Measurements from ENCODE around the gene EDC3. TPM values are rescaled to one million over a fixed set of nuclear protein-coding genes. Genes with fewer than 3 reads are reported as not detected.
"Not testable (repeated sequence)": the region's sequence is repeated elsewhere in the genome, so short reads cannot be mapped to it uniquely, and the experiment has no call there.

The EDC3 gene, protein sequence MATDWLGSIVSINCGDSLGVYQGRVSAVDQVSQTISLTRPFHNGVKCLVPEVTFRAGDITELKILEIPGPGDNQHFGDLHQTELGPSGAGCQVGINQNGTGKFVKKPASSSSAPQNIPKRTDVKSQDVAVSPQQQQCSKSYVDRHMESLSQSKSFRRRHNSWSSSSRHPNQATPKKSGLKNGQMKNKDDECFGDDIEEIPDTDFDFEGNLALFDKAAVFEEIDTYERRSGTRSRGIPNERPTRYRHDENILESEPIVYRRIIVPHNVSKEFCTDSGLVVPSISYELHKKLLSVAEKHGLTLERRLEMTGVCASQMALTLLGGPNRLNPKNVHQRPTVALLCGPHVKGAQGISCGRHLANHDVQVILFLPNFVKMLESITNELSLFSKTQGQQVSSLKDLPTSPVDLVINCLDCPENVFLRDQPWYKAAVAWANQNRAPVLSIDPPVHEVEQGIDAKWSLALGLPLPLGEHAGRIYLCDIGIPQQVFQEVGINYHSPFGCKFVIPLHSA
- 10 to 100 TPM; 44.7 to 45.0 TPM for total RNA-seq

DNA sequence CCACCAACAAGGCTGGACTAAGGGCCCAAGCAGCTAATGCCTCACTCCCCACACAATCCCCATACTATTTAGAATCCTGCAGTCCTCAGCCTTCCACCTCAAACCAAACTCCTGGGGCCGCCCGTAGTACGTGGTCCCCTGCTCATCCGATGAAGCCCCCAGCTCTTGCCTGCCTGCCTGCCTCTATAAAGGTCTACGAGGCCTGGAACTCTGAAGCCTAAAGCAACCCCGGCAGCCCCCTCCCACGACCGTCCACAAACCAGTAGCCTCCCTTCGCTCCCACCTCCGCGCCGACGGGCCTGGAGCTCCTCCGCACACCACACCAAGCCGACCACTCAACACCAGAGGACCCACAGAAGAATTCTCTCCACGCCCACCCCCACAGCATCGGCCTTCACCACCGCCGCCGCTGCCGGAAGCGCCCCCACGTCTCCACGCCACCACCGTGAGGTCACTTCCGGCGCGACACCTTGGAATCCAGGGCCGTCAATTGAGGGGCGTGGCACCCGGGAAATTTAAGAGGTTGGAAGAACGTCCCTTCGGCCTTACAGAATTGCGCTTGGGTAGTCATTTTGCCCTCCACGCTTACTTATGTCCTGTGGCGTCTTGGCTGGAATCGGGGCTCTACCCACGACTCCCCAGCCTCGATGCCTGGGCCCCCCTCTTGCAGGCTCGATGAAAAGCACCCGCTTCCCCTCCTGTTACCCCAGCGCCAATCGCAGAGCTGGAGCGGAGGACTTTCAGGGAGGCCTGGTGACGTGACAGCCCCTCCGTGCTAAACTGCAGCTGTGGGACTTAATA lies at the start of gene EDC3:
TSS of gene EDC3 (minus strand) at position 428 of the 801 bp plus-strand sequence. CDS start 20,900 bp downstream, outside the sequence.
- CTCF ChIA-PET = interaction anchor here (0.5 to 1.3 kb wide), 8 partner anchors 24 to 797 kb away, joined by 3 to 4 read pairs (median 3); no protein-coding TSS in a partner anchor
- DNase-seq = peak; percentile 92

DNA sequence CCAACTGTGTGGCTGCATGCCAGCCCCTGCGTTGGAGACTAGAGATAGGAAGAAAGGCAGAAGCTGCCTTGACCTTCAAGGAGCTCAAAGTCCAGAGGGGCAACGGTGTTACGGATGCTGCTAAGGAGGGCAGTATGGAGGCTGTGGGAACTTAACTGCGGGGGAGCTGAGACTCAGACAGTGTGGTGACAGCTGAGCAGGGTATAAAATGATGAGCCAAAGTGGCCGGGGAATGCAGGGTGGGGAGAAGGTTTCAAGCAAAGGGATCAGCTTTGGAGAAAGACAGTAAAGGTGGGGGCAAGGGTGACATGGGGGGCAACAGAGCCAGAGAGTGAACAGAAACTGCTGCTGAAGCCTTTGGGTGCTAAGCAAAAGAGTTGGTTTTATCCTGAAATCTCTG lies 46.6 kb upstream of the EDC3 start:
- Mint-ChIP-seq H3K27me3 (peaks cover 5% of the 10 kb centered on the region), H3K36me3 (ENCODE audit: low read depth) (peaks cover 6% of the 10 kb centered on the region), H3K9me3 (ENCODE audit: low read depth) (peaks cover 12% of the 10 kb centered on the region), H3K4me1 (peaks cover 9% of the 10 kb centered on the region), H3K27ac (no peak overlapping the region), H3K4me3 (no peak overlapping the region)
- no peak for ATAC-seq
- POLR2A ChIA-PET = no interaction called here
- CTCF ChIA-PET = interaction anchor here (0.9 kb wide), 1 partner anchor 107 kb away, joined by 3 read pairs; no protein-coding TSS in a partner anchor
- DNase-seq = no peak
- intact Hi-C loops (cut with DNase I, micrococcal nuclease) = no loop called here

More for the DNA sequence above, at the start of gene EDC3:
- POLR2A ChIA-PET = no interaction called here
- Mint-ChIP-seq H3K27ac (peak within 1 kb of the TSS; percentile 99), H3K9me3 (ENCODE audit: low read depth) (no peaks in the 10 kb centered on the region), H3K27me3 (no peaks in the 10 kb centered on the region), H3K36me3 (ENCODE audit: low read depth) (peaks cover 2% of the 10 kb centered on the region), H3K4me3 (peak within 1 kb of the TSS; percentile 98), H3K4me1 (peaks cover 27% of the 10 kb centered on the region)
- intact Hi-C loops (cut with DNase I, micrococcal nuclease) = loop anchor here in 1 of 2 experiments (1.0 to 10.0 kb wide), 7 partner anchors 80 to 701 kb away; partner anchors contain the start of genes ARID3B, CLK3, COX5A and PML
- ATAC-seq = peak; percentile 91

DNA sequence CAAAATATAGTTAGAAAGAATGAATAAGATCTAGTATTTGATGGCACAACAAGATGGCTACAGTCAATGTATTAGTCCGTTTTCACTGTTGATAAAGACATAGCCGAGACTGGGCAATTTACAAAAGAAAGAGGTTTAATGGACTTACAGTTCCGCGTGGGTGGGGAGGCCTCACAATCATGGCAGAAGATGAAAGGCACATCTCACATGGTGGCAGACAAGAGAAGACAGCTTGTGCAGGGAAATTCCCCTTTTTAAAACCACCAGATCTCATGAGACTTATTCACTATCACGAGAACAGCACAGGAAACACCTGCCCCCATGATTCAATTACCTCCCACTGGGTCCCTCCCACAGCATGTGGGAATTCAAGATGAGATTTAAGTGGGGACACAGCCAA lies 42.4 kb upstream of the EDC3 start:
- CTCF ChIA-PET; intact Hi-C loops (cut with DNase I, micrococcal nuclease); H3K4me1 Mint-ChIP-seq; POLR2A ChIA-PET; ATAC-seq; H3K27ac Mint-ChIP-seq; H3K36me3 Mint-ChIP-seq (ENCODE audit: low read depth); H3K4me3 Mint-ChIP-seq: not testable (repeated sequence)
- Mint-ChIP-seq H3K27me3 (peaks cover 17% of the 10 kb centered on the region), H3K9me3 (ENCODE audit: low read depth) (peaks cover 14% of the 10 kb centered on the region)
- peak; percentile 45 for DNase-seq

DNA sequence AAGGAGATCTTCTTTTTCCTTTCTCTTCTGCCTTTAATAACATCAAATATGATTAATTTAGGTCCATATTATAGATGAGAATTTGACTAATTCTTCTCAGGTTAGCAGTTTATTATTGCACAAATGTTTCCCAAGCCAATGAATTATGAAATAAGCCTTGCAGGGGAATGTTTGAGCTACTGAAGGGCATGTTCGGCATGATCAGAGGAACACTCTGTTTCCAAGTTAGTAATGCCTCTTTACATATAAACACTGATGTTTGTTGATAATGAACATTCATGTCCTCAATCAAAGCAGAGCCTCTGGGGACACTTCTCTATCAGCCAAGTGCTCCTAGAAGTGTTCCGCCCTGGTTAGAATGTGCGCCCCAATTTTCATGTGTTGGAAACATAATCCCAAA lies 39.5 kb upstream of the EDC3 start:
- POLR2A ChIA-PET = no interaction called here
- Mint-ChIP-seq H3K9me3 (ENCODE audit: low read depth) (peaks cover 9% of the 10 kb centered on the region), H3K4me1 (peaks cover 9% of the 10 kb centered on the region), H3K27me3 (peaks cover 16% of the 10 kb centered on the region), H3K4me3 (no peak overlapping the region), H3K36me3 (ENCODE audit: low read depth) (peaks cover 7% of the 10 kb centered on the region), H3K27ac (no peak overlapping the region)
- intact Hi-C loops (cut with DNase I, micrococcal nuclease) = no loop called here
- ATAC-seq (no peak), DNase-seq (no peak)
- CTCF ChIA-PET = no interaction called here

DNA sequence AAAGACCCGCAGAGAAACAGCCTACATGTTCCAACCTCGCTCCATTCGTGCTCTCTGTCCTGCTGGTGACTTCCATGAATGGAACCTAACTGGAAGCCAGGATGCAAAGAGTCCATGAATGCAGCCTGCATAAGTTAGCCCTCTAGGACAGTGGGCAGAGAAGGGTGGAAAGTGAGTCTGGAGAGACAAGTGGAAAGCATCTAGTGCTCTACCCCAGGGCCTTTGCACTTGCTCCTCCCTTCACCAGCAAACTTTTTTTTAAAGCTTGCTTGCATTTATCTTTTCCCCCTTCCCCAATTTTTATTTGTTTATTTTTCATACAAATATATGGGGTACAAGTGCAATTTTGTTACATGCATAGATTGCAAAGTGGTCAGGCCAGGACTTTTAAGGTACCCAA lies 37.4 kb upstream of the EDC3 start:
- Mint-ChIP-seq H3K9me3 (ENCODE audit: low read depth) (peaks cover 9% of the 10 kb centered on the region), H3K4me1 (peaks cover 7% of the 10 kb centered on the region), H3K36me3 (ENCODE audit: low read depth) (peaks cover 7% of the 10 kb centered on the region), H3K27me3 (peaks cover 16% of the 10 kb centered on the region), H3K4me3 (no peak overlapping the region), H3K27ac (no peak overlapping the region)
- no peak for ATAC-seq
- DNase-seq = no peak
- ChIA-PET CTCF (interaction anchor here (0.6 kb wide), 1 partner anchor 102 kb away, joined by 3 read pairs; no protein-coding TSS in a partner anchor), POLR2A (no interaction called here)
- intact Hi-C loops (cut with DNase I, micrococcal nuclease) = no loop called here

DNA sequence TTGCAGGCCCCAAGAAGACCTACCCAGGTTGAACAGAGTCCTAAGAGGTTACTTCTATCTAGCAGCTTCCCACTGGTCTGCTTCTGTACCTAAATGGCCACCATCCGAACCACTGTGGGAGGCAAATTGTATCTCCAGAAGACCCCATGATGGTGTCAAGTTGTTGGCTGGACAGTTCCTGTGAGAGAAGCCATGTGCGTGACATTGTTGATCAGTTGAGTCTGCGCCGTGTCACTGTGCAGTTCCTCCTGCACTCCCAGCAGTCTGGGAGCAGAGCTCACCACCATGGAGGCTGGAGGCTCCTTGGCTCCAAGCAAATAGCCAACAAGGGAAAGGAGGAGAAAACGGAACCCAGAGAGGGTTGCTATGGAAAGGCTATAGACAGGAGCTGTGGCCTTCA lies 37.0 kb upstream of the EDC3 start:
- Mint-ChIP-seq H3K27ac (no peak overlapping the region), H3K4me3 (no peak overlapping the region), H3K9me3 (ENCODE audit: low read depth) (peaks cover 5% of the 10 kb centered on the region), H3K4me1 (peaks cover 3% of the 10 kb centered on the region), H3K27me3 (peaks cover 16% of the 10 kb centered on the region), H3K36me3 (ENCODE audit: low read depth) (peaks cover 3% of the 10 kb centered on the region)
- POLR2A ChIA-PET = no interaction called here
- intact Hi-C loops (cut with DNase I, micrococcal nuclease) = no loop called here
- CTCF ChIA-PET = interaction anchor here (0.6 to 0.8 kb wide), 3 partner anchors 39 to 248 kb away, joined by 3 read pairs; no protein-coding TSS in a partner anchor
- DNase-seq (no peak), ATAC-seq (no peak)

DNA sequence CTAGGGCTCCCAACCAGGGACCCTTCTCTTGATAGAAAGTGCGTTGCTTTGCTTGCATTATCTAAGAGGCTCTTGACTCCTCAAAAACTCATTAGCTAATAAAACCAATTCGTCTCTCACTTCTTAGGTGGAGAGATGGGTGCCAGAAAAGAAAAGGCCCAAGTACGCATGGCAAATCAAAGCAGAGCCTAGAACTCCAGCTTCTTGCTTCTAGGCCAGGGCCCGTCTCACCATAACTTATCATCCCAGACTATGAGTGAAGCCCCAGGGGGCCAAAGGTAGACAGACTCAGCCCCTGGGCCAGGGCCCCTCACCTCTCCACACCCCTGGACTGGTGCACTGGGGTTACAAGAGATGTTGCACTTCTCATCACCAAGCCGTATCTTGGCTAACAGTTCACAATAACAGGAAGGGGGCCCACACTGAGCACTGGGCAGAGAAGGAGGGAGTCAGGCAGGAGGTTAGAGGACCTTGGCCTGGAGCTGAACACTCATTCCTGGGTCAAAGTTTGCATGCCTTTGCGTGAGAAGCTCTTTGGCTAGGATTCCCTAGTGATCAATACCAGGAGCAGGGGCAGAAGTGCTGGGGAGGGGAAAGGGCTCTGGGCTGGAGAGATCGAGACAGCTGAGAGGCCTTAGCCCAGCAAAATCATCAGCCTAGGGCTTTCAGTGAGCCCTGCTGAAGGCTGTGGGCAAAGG lies 34.9 kb upstream of the EDC3 start:
- ATAC-seq (no peak), DNase-seq (no peak)
- Mint-ChIP-seq H3K4me3 (no peak overlapping the region), H3K4me1 (peaks cover 9% of the 10 kb centered on the region), H3K36me3 (ENCODE audit: low read depth) (no peaks in the 10 kb centered on the region), H3K27ac (no peak overlapping the region), H3K9me3 (ENCODE audit: low read depth) (no peaks in the 10 kb centered on the region), H3K27me3 (peaks cover 15% of the 10 kb centered on the region)
- CTCF ChIA-PET = interaction anchor here (0.9 to 1.0 kb wide), 2 partner anchors 16 to 74 kb away, joined by 3 to 4 read pairs; no protein-coding TSS in a partner anchor
- POLR2A ChIA-PET = no interaction called here
- intact Hi-C loops (cut with DNase I, micrococcal nuclease) = no loop called here

DNA sequence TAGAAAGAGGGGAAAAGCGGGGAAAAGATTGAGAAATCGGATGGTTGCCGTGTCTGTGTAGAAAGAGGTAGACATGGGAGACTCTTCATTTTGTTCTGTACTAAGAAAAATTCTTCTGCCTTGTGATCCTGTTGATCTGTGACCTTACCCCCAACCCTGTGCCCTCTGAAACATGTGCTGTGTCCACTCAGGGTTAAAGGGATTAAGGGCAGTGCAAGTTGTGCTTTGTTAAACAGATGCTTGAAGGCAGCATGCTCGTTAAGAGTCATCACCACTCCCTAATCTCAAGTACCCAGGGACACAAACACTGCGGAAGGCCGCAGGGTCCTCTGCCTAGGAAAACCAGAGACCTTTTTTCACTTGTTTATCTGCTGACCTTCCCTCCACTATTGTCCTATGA lies 33.5 kb upstream of the EDC3 start:
- peaks cover 19% of the 10 kb centered on the region for H3K27me3 Mint-ChIP-seq
- H3K36me3 Mint-ChIP-seq (ENCODE audit: low read depth); H3K9me3 Mint-ChIP-seq (ENCODE audit: low read depth); CTCF ChIA-PET; DNase-seq; POLR2A ChIA-PET; intact Hi-C loops (cut with DNase I, micrococcal nuclease); ATAC-seq; H3K27ac Mint-ChIP-seq; H3K4me3 Mint-ChIP-seq: not testable (repeated sequence)
- peaks cover 13% of the 10 kb centered on the region for H3K4me1 Mint-ChIP-seq

DNA sequence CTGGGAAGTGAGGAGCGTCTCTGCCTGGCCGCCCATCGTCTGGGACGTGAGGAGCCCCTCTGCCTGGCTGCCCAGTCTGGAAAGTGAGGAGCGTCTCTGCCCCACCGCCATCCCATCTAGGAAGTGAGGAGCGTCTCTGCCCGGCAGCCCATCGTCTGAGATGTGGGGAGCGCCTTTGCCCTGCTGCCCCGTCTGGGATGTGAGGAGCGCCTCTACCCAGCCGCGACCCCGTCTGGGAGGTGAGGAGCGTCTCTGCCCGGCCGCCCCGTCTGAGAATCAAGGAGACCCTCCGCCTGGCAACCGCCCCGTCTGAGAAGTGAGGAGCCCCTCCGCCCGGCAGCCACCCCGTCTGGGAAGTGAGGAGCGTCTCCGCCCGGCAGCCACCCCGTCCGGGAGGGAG lies 32.9 kb upstream of the EDC3 start:
- ATAC-seq; H3K36me3 Mint-ChIP-seq (ENCODE audit: low read depth); H3K27ac Mint-ChIP-seq; POLR2A ChIA-PET; H3K4me3 Mint-ChIP-seq; intact Hi-C loops (cut with DNase I, micrococcal nuclease); H3K9me3 Mint-ChIP-seq (ENCODE audit: low read depth); DNase-seq: not testable (repeated sequence)
- CTCF ChIA-PET = interaction anchor here (0.6 kb wide), 1 partner anchor 32 kb away, joined by 3 read pairs; no protein-coding TSS in a partner anchor
- Mint-ChIP-seq H3K27me3 (peaks cover 16% of the 10 kb centered on the region), H3K4me1 (peaks cover 13% of the 10 kb centered on the region)

DNA sequence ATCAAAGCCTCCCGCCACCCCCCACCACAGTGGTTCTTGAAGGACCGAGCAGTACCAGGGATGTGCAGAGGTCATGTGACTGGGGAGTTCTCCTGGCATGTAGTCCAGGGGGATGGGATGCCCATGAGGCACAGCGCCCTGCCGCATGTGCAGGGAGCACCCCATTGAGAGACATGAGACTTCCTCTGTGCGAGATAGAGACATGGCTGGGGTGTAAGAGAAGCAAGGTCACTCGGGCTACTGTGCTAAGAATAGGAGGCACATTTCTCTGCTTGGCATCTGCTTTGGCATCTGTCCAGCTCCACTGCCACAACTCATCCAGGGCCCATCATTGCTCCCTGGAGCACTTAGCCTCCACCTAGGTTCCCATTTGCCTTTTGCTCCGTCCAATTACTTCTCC lies 31.9 kb upstream of the EDC3 start:
- ATAC-seq (no peak), DNase-seq (no peak)
- ChIA-PET POLR2A (no interaction called here), CTCF (interaction anchor here (0.6 to 1.2 kb wide), 2 partner anchors 31 to 106 kb away, joined by 3 read pairs; no protein-coding TSS in a partner anchor)
- H3K36me3 Mint-ChIP-seq (ENCODE audit: low read depth) = no peaks in the 10 kb centered on the region
- no peak overlapping the region for H3K4me3 Mint-ChIP-seq
- intact Hi-C loops (cut with DNase I, micrococcal nuclease) = no loop called here
- H3K4me1 Mint-ChIP-seq = peaks cover 13% of the 10 kb centered on the region
- H3K27me3 Mint-ChIP-seq = peaks cover 14% of the 10 kb centered on the region
- H3K9me3 Mint-ChIP-seq (ENCODE audit: low read depth) = no peaks in the 10 kb centered on the region
- no peak overlapping the region for H3K27ac Mint-ChIP-seq

DNA sequence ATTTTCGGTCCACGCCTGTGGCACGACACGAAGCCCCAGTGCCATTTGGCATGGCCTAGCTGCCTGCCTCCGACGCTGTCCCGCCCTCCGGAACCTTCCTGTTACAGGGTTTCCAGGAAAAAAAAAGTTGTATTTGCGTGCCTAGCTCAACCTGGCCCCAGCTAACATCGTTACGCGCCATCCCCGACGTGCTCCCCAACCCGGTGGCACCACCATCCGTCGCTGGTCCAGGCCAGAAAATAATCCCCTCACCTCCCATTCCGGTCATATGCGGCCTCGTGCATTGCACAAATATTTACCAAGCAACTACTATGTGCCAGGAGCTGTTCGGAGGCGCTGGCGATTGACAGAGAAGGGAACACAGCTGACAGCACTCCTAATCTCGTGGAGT lies 30.9 kb upstream of the EDC3 start:
- peaks cover 13% of the 10 kb centered on the region for H3K4me1 Mint-ChIP-seq
- H3K4me3 Mint-ChIP-seq = peak overlapping the region; percentile 59
- ATAC-seq = peak; percentile 5

More for the DNA sequence above, 30.9 kb upstream of the EDC3 start:
- Mint-ChIP-seq H3K27ac (peak overlapping the region; percentile 59), H3K36me3 (ENCODE audit: low read depth) (no peaks in the 10 kb centered on the region), H3K27me3 (peaks cover 14% of the 10 kb centered on the region), H3K9me3 (ENCODE audit: low read depth) (no peaks in the 10 kb centered on the region)
- CTCF ChIA-PET = interaction anchor here (0.7 to 1.2 kb wide), 2 partner anchors 105 to 463 kb away, joined by 3 read pairs; no protein-coding TSS in a partner anchor
- intact Hi-C loops (cut with DNase I, micrococcal nuclease) = loop anchor here in 1 of 2 experiments (1.0 kb wide), 1 partner anchor 116 kb away; no protein-coding TSS in a partner anchor
- no peak for DNase-seq
- POLR2A ChIA-PET = interaction anchor here (0.6 to 0.7 kb wide), 2 partner anchors 31 to 174 kb away, joined by 3 to 4 read pairs; no protein-coding TSS in a partner anchor

All from activated CD4-positive, alpha-beta T cell treated with anti-CD3 and anti-CD28 coated beads for 36 hours (primary cell).